ENCODE measurements around the gene IGF2.

Gene IGF2

DNA sequence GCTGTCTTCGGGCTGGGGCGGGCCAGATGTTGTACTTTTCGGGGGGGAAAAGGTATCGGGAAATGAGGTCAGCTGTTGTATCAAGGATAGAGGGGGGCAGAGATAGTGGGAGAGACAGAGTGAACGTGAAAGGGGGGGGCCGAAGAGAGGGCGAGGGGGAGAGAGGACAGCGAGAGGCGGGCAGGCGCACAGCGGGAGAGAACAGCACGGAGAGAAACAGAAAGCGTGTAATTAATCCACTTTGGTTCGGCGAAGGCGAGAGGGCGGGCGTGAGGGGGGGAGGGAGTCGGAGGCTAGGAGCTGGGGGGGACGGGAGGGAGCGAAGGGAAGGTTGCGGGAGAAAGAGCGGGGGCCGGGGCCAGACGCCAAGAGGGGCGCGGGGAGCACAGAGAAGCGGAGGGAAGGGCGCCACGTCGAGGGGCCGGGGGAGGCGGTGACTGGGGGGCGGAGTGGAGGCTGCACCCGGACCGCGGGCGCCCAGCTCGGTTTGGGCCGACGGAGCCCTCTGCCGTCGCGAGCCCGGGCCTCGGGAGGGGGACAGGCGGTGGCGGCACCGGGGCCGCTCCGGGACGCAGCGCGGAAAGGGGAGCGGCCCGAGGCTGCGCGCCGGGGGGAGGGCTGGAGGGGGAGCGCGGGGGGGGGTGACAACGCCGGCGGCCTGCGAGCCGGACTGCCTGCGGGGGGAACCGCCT is 612 bp downstream of the IGF2 start (continued):
- no peak for TF ChIP-seq ZFP41 (tag by site-specific recombination; IDR thresholded peaks at IDR 0.05; ENCODE audit: borderline replicate concordance)
- no peak for TF ChIP-seq ZXDB (tag by site-specific recombination; IDR thresholded peaks at IDR 0.05)
- TF ChIP-seq, protein P1, sequence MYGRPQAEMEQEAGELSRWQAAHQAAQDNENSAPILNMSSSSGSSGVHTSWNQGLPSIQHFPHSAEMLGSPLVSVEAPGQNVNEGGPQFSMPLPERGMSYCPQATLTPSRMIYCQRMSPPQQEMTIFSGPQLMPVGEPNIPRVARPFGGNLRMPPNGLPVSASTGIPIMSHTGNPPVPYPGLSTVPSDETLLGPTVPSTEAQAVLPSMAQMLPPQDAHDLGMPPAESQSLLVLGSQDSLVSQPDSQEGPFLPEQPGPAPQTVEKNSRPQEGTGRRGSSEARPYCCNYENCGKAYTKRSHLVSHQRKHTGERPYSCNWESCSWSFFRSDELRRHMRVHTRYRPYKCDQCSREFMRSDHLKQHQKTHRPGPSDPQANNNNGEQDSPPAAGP (tag by site-specific recombination; IDR thresholded peaks at IDR 0.05): 0 out of 2 replicates have a peak, but pooled peaks have one; percentile 46
- TF ChIP-seq ZNF514 (tag by site-specific recombination; IDR thresholded peaks at IDR 0.05): no peak
- TF ChIP-seq ZNF184 (tag by site-specific recombination; IDR thresholded peaks at IDR 0.05): no peak
- no peak for TF ChIP-seq MYNN (tag by site-specific recombination; IDR thresholded peaks at IDR 0.05; ENCODE audit: borderline replicate concordance)
- TF ChIP-seq HOXA7 (CRISPR knock-in tag; IDR thresholded peaks at IDR 0.05; ENCODE audit: borderline replicate concordance): no peak
- TF ChIP-seq ZNF266 (tag by site-specific recombination; IDR thresholded peaks at IDR 0.05; ENCODE audit: low read depth): no peak
- no peak for TF ChIP-seq ZNF510 (tag by site-specific recombination; IDR thresholded peaks at IDR 0.05; ENCODE audit: insufficient replicate concordance)
- TF ChIP-seq GLIS1 (tag by site-specific recombination; IDR thresholded peaks at IDR 0.05): peak; percentile 54
- TF ChIP-seq SP7 (tag by site-specific recombination; IDR thresholded peaks at IDR 0.05): peak; percentile 68
- TF ChIP-seq BCL11B (tag by site-specific recombination; IDR thresholded peaks at IDR 0.05; ENCODE audit: low read depth): no peak
- TF ChIP-seq, protein P2, sequence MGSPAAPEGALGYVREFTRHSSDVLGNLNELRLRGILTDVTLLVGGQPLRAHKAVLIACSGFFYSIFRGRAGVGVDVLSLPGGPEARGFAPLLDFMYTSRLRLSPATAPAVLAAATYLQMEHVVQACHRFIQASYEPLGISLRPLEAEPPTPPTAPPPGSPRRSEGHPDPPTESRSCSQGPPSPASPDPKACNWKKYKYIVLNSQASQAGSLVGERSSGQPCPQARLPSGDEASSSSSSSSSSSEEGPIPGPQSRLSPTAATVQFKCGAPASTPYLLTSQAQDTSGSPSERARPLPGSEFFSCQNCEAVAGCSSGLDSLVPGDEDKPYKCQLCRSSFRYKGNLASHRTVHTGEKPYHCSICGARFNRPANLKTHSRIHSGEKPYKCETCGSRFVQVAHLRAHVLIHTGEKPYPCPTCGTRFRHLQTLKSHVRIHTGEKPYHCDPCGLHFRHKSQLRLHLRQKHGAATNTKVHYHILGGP (tag by site-specific recombination; IDR thresholded peaks at IDR 0.05): no peak
- peak; percentile 20; the same call in 1 of the 2 replicates for TF ChIP-seq SP2 (tag by site-specific recombination; IDR thresholded peaks at IDR 0.05)
- TF ChIP-seq ZNF174 (tag by site-specific recombination; IDR thresholded peaks at IDR 0.05): no peak
- TF ChIP-seq, protein P3, sequence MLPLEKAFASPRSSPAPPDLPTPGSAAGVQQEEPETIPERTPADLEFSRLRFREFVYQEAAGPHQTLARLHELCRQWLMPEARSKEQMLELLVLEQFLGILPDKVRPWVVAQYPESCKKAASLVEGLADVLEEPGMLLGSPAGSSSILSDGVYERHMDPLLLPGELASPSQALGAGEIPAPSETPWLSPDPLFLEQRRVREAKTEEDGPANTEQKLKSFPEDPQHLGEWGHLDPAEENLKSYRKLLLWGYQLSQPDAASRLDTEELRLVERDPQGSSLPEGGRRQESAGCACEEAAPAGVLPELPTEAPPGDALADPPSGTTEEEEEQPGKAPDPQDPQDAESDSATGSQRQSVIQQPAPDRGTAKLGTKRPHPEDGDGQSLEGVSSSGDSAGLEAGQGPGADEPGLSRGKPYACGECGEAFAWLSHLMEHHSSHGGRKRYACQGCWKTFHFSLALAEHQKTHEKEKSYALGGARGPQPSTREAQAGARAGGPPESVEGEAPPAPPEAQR (tag by site-specific recombination; IDR thresholded peaks at IDR 0.05): no peak
- TF ChIP-seq ZNF544 (tag by site-specific recombination; IDR thresholded peaks at IDR 0.05): no peak
- no peak for TF ChIP-seq ZNF623 (tag by site-specific recombination; IDR thresholded peaks at IDR 0.05)
- TF ChIP-seq, protein P4, sequence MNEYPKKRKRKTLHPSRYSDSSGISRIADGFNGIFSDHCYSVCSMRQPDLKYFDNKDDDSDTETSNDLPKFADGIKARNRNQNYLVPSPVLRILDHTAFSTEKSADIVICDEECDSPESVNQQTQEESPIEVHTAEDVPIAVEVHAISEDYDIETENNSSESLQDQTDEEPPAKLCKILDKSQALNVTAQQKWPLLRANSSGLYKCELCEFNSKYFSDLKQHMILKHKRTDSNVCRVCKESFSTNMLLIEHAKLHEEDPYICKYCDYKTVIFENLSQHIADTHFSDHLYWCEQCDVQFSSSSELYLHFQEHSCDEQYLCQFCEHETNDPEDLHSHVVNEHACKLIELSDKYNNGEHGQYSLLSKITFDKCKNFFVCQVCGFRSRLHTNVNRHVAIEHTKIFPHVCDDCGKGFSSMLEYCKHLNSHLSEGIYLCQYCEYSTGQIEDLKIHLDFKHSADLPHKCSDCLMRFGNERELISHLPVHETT (tag by site-specific recombination; IDR thresholded peaks at IDR 0.05): no peak
- no peak for TF ChIP-seq ZNF621 (tag by site-specific recombination; IDR thresholded peaks at IDR 0.05)
- TF ChIP-seq SETDB1 (IDR thresholded peaks at IDR 0.05; ENCODE audit: insufficient read length, low read length): no peak
- TF ChIP-seq, protein P5, sequence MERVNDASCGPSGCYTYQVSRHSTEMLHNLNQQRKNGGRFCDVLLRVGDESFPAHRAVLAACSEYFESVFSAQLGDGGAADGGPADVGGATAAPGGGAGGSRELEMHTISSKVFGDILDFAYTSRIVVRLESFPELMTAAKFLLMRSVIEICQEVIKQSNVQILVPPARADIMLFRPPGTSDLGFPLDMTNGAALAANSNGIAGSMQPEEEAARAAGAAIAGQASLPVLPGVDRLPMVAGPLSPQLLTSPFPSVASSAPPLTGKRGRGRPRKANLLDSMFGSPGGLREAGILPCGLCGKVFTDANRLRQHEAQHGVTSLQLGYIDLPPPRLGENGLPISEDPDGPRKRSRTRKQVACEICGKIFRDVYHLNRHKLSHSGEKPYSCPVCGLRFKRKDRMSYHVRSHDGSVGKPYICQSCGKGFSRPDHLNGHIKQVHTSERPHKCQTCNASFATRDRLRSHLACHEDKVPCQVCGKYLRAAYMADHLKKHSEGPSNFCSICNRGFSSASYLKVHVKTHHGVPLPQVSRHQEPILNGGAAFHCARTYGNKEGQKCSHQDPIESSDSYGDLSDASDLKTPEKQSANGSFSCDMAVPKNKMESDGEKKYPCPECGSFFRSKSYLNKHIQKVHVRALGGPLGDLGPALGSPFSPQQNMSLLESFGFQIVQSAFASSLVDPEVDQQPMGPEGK (tag by site-specific recombination; IDR thresholded peaks at IDR 0.05): peak; percentile 77
- TF ChIP-seq, protein P6, sequence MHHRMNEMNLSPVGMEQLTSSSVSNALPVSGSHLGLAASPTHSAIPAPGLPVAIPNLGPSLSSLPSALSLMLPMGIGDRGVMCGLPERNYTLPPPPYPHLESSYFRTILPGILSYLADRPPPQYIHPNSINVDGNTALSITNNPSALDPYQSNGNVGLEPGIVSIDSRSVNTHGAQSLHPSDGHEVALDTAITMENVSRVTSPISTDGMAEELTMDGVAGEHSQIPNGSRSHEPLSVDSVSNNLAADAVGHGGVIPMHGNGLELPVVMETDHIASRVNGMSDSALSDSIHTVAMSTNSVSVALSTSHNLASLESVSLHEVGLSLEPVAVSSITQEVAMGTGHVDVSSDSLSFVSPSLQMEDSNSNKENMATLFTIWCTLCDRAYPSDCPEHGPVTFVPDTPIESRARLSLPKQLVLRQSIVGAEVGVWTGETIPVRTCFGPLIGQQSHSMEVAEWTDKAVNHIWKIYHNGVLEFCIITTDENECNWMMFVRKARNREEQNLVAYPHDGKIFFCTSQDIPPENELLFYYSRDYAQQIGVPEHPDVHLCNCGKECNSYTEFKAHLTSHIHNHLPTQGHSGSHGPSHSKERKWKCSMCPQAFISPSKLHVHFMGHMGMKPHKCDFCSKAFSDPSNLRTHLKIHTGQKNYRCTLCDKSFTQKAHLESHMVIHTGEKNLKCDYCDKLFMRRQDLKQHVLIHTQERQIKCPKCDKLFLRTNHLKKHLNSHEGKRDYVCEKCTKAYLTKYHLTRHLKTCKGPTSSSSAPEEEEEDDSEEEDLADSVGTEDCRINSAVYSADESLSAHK (tag by site-specific recombination; IDR thresholded peaks at IDR 0.05): no peak
- TF ChIP-seq, protein P7, sequence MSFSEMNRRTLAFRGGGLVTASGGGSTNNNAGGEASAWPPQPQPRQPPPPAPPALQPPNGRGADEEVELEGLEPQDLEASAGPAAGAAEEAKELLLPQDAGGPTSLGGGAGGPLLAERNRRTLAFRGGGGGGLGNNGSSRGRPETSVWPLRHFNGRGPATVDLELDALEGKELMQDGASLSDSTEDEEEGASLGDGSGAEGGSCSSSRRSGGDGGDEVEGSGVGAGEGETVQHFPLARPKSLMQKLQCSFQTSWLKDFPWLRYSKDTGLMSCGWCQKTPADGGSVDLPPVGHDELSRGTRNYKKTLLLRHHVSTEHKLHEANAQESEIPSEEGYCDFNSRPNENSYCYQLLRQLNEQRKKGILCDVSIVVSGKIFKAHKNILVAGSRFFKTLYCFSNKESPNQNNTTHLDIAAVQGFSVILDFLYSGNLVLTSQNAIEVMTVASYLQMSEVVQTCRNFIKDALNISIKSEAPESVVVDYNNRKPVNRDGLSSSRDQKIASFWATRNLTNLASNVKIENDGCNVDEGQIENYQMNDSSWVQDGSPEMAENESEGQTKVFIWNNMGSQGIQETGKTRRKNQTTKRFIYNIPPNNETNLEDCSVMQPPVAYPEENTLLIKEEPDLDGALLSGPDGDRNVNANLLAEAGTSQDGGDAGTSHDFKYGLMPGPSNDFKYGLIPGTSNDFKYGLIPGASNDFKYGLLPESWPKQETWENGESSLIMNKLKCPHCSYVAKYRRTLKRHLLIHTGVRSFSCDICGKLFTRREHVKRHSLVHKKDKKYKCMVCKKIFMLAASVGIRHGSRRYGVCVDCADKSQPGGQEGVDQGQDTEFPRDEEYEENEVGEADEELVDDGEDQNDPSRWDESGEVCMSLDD (tag by site-specific recombination; IDR thresholded peaks at IDR 0.05): peak; percentile 43; the same call in 1 of the 2 replicates
- TF ChIP-seq ZIC2 (tag by site-specific recombination; IDR thresholded peaks at IDR 0.05): peak; percentile 66
- TF ChIP-seq ZNF16 (tag by site-specific recombination; IDR thresholded peaks at IDR 0.05; ENCODE audit: low read depth): no peak

Measured in HEK293 (cell line).